ENCODE data around the gene PTPRG.

DNA sequence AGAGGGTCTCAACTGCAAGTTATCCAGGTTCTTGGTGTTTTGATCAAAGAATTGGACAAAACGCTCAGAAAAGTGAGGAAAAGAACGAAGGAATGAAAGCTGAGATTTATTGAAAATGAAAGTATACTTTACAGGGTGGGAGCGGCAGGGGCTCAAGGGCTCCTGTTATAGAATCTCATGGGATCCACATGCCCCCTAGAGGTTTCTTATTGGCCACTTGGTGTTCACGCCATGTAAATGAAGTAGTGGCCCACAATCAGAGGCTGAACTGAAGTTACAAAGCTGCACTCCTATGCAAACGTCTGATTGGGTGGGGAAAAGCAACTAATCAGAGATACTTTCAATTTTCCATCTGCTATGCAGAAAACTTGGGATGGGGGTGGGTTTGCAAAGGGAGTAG, 216.7 kb downstream of the PTPRG start:
- TF ChIP-seq POLR2AphosphoS5 (IDR thresholded peaks at IDR 0.05) (no peak), POLR2A (IDR thresholded peaks at IDR 0.05; ENCODE audit: low read depth) (no peak)
- TF ChIP-seq, protein P1, sequence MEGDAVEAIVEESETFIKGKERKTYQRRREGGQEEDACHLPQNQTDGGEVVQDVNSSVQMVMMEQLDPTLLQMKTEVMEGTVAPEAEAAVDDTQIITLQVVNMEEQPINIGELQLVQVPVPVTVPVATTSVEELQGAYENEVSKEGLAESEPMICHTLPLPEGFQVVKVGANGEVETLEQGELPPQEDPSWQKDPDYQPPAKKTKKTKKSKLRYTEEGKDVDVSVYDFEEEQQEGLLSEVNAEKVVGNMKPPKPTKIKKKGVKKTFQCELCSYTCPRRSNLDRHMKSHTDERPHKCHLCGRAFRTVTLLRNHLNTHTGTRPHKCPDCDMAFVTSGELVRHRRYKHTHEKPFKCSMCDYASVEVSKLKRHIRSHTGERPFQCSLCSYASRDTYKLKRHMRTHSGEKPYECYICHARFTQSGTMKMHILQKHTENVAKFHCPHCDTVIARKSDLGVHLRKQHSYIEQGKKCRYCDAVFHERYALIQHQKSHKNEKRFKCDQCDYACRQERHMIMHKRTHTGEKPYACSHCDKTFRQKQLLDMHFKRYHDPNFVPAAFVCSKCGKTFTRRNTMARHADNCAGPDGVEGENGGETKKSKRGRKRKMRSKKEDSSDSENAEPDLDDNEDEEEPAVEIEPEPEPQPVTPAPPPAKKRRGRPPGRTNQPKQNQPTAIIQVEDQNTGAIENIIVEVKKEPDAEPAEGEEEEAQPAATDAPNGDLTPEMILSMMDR (IDR thresholded peaks at IDR 0.05) = no peak

All from esophagus muscularis mucosa (tissue), 3 donors.